GM12878 (cell line): ENCODE data around the gene SLC35F3. TPM values are rescaled to one million over a fixed set of nuclear protein-coding genes. Genes with fewer than 3 reads are reported as not detected.

Experiments used
- BACH1 ChIP-seq: fragments of 450-650 bp; IDR thresholded peaks from 2 replicates; pipeline ENCODE4 v1.6.1; 2017; ENCODE audit warnings: mild to moderate bottlenecking, borderline replicate concordance
- BHLHE40 ChIP-seq, 2 experiments: fragments of 450-650 bp in 1 of 2; IDR thresholded peaks; 2 replicates each; pipeline ENCODE4 v1.6.1; 2011 to 2017; ENCODE audit warnings: low read depth in 2 of 2, borderline replicate concordance in 1 of 2, improper control_type of control experiment in 1 of 2, low read length in 1 of 2, mild to moderate bottlenecking in 1 of 2
- CHD2 ChIP-seq: IDR thresholded peaks from 2 replicates; pipeline ENCODE4 v1.6.1; 2011; ENCODE audit warnings: low read depth, low read length, improper control_type of control experiment, borderline replicate concordance
- EP300 ChIP-seq, 2 experiments: fragments of 150-350 bp in 1 of 2; IDR thresholded peaks; 2 replicates each; pipeline ENCODE4 v1.6.1; 2011 to 2012; ENCODE audit warnings: low read depth in 2 of 2, low read length in 2 of 2, borderline replicate concordance in 1 of 2, improper control_type of control experiment in 1 of 2, inconsistent platforms in 1 of 2; ENCODE audit not compliant: control insufficient read depth in 1 of 2
- GABPA ChIP-seq: IDR thresholded peaks from 2 replicates; pipeline ENCODE4 v1.6.1; 2014; ENCODE audit warnings: antibody characterized with exemption, low read depth, mild to moderate bottlenecking, inconsistent platforms
- MEF2B ChIP-seq: fragments of 450-650 bp; IDR thresholded peaks from 2 replicates; pipeline ENCODE4 v1.6.1; 2018; ENCODE audit warnings: mild to moderate bottlenecking, moderate library complexity; ENCODE audit not compliant: partially characterized antibody, poor library complexity, severe bottlenecking
- MYB ChIP-seq: fragments of 150-350 bp; IDR thresholded peaks from 2 replicates; pipeline ENCODE4 v1.6.1; 2014; ENCODE audit warnings: mild to moderate bottlenecking, low read depth, low read length, borderline replicate concordance
- NBN ChIP-seq: fragments of 450-650 bp; IDR thresholded peaks from 2 replicates; pipeline ENCODE4 v1.6.1; 2016
- NFIC ChIP-seq: IDR thresholded peaks from 2 replicates; pipeline ENCODE4 v1.6.1; 2012; ENCODE audit warnings: low read depth, mild to moderate bottlenecking, inconsistent platforms, low read length, moderate library complexity
- NFXL1 ChIP-seq: fragments of 450-650 bp; IDR thresholded peaks from 2 replicates; pipeline ENCODE4 v1.6.1; 2017; ENCODE audit warnings: antibody characterized with exemption, mild to moderate bottlenecking, borderline replicate concordance
- SUPT20H ChIP-seq: IDR thresholded peaks from 2 replicates; pipeline ENCODE4 v1.6.1; 2011; ENCODE audit warnings: low read depth, mild to moderate bottlenecking, low read length, moderate library complexity, borderline replicate concordance; ENCODE audit not compliant: control insufficient read depth
- ZNF217 ChIP-seq: fragments of 450-650 bp; IDR thresholded peaks from 2 replicates; pipeline ENCODE4 v1.6.1; 2017; ENCODE audit warnings: antibody characterized with exemption, mild to moderate bottlenecking
- polyA plus RNA-seq, 11 experiments: library from polyadenylated mRNA; depleted of rRNA in 4 of 11; unstranded in 6 of 11; stranded (reverse) in 5 of 11; fragments of >200 nt; fragmentation: Nextera tagmentation in 4 of 11; fragmentation: Illumina TruSeq in 1 of 11; extraction: Ambion mirVana in 4 of 11; extraction: Trizol in 1 of 11; gene quantifications; 1 replicate in 1 of 11; 2 replicates in 10 of 11; pipeline versions ENCODE4 v1.2.1 to v1.2.3, GENCODE V29; 2011 to 2016; ENCODE audit warnings: inconsistent platforms in 2 of 11, missing spikeins in 2 of 11, low read depth in 1 of 11
- total RNA-seq, 4 experiments: library from RNA; depleted of rRNA in 3 of 4; stranded (reverse); fragments of >200 nt in 3 of 4; fragmentation: Illumina TruSeq in 1 of 4; extraction: Trizol in 1 of 4; gene quantifications; 2 replicates each; pipeline versions ENCODE4 v1.2.1 to v1.2.3, GENCODE V29; 2013 to 2021
- TF ChIP-seq, protein P1 (sequence below): IDR thresholded peaks from 2 replicates; pipeline ENCODE4 v1.6.1; 2012; ENCODE audit warnings: low read length, inconsistent platforms
- TF ChIP-seq, protein P2 (sequence below): fragments of 450-650 bp; IDR thresholded peaks from 2 replicates; pipeline ENCODE4 v1.6.1; 2017; ENCODE audit warnings: antibody characterized with exemption, mild to moderate bottlenecking, moderate library complexity
- TF ChIP-seq, protein P3 (sequence below): fragments of 450-650 bp; IDR thresholded peaks from 2 replicates; pipeline ENCODE4 v1.6.1; 2018; ENCODE audit warnings: borderline replicate concordance, mild to moderate bottlenecking; ENCODE audit not compliant: partially characterized antibody
- TF ChIP-seq, protein P4 (sequence below): fragments of 450-650 bp; IDR thresholded peaks from 2 replicates; pipeline ENCODE4 v1.6.1; 2017; ENCODE audit warnings: borderline replicate concordance
- TF ChIP-seq, protein P5 (sequence below): IDR thresholded peaks from 2 replicates; pipeline ENCODE4 v1.6.1; 2011; ENCODE audit warnings: low read depth, low read length, improper control_type of control experiment, borderline replicate concordance

SLC35F3 gene
- total and polyA plus RNA-seq, 10 of the 15 experiments (the other 5 are each of a cell fraction or from before 2014, with no cell fraction given) = 1.0 to 8.6 (median 5.7) TPM

DNA sequence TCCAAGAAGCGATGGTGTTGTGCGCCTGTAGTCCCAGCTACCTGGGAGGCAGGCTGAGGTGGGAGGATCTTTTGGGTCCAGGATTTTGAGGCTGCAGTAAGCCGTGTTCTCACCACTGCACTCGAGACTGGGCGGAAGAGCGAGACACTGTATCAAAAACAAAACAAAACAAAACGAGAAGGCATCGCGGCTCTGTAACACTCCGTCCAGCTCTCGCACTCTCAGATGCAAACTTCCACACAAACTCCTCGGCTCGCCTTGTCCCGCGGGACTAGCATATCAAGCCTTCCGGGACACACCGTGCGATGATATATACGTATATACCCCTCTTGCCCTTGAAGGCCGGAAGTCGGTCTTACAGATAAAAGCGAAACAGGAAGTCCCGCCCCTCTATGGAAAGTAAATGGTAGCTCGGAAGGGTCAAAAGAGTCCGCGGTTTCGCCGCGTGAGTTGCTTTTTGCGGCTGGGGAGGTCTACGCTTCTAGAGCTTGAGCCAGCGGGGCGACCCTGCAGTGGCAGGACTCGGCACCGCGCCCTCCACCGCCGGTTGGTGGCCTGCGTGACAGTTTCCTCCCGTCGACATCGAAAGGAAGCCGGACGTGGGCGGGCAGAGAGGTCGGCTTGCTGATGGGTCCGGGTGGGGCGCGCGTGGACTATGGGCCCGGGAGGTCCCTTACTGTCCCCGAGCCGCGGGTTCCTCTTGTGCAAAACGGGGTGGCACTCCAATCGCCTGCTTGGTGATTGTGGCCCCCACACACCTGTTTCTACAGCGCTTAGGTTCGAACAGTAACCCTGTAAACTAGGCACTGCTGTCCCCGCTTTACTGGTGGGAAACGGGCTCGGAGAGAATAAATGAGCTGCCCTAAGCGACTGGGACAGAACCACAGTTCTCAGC lies 468.8 kb downstream of the SLC35F3 start, which contains the start of gene COA6 (continued):
- 0 out of 2 replicates have a peak, but pooled peaks have one; percentile 46 for TF ChIP-seq ZNF217
- TF ChIP-seq, protein P1, sequence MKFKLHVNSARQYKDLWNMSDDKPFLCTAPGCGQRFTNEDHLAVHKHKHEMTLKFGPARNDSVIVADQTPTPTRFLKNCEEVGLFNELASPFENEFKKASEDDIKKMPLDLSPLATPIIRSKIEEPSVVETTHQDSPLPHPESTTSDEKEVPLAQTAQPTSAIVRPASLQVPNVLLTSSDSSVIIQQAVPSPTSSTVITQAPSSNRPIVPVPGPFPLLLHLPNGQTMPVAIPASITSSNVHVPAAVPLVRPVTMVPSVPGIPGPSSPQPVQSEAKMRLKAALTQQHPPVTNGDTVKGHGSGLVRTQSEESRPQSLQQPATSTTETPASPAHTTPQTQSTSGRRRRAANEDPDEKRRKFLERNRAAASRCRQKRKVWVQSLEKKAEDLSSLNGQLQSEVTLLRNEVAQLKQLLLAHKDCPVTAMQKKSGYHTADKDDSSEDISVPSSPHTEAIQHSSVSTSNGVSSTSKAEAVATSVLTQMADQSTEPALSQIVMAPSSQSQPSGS = peak; percentile 56; the same call in 1 of the 2 replicates
- TF ChIP-seq, protein P2, sequence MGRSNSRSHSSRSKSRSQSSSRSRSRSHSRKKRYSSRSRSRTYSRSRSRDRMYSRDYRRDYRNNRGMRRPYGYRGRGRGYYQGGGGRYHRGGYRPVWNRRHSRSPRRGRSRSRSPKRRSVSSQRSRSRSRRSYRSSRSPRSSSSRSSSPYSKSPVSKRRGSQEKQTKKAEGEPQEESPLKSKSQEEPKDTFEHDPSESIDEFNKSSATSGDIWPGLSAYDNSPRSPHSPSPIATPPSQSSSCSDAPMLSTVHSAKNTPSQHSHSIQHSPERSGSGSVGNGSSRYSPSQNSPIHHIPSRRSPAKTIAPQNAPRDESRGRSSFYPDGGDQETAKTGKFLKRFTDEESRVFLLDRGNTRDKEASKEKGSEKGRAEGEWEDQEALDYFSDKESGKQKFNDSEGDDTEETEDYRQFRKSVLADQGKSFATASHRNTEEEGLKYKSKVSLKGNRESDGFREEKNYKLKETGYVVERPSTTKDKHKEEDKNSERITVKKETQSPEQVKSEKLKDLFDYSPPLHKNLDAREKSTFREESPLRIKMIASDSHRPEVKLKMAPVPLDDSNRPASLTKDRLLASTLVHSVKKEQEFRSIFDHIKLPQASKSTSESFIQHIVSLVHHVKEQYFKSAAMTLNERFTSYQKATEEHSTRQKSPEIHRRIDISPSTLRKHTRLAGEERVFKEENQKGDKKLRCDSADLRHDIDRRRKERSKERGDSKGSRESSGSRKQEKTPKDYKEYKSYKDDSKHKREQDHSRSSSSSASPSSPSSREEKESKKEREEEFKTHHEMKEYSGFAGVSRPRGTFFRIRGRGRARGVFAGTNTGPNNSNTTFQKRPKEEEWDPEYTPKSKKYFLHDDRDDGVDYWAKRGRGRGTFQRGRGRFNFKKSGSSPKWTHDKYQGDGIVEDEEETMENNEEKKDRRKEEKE = no peak
- TF ChIP-seq, protein P3, sequence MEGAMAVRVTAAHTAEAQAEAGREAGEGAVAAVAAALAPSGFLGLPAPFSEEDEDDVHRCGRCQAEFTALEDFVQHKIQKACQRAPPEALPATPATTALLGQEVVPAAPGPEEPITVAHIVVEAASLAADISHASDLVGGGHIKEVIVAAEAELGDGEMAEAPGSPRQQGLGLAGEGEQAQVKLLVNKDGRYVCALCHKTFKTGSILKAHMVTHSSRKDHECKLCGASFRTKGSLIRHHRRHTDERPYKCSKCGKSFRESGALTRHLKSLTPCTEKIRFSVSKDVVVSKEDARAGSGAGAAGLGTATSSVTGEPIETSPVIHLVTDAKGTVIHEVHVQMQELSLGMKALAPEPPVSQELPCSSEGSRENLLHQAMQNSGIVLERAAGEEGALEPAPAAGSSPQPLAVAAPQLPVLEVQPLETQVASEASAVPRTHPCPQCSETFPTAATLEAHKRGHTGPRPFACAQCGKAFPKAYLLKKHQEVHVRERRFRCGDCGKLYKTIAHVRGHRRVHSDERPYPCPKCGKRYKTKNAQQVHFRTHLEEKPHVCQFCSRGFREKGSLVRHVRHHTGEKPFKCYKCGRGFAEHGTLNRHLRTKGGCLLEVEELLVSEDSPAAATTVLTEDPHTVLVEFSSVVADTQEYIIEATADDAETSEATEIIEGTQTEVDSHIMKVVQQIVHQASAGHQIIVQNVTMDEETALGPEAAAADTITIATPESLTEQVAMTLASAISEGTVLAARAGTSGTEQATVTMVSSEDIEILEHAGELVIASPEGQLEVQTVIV = peak; percentile 66
- TF ChIP-seq SUPT20H = no peak
- TF ChIP-seq BACH1 = peak; percentile 71
- peak; percentile 65 for TF ChIP-seq CHD2
- TF ChIP-seq EP300 (IDR thresholded peaks at IDR 0.05; ENCODE audit: borderline replicate concordance in 1 of 2, control insufficient read depth in 1 of 2, low read depth in 2 of 2, low read length in 2 of 2) = 0 out of 4 replicates have a peak, but pooled peaks of 1 of the 2 experiments have one; percentile 25
- TF ChIP-seq, protein P4, sequence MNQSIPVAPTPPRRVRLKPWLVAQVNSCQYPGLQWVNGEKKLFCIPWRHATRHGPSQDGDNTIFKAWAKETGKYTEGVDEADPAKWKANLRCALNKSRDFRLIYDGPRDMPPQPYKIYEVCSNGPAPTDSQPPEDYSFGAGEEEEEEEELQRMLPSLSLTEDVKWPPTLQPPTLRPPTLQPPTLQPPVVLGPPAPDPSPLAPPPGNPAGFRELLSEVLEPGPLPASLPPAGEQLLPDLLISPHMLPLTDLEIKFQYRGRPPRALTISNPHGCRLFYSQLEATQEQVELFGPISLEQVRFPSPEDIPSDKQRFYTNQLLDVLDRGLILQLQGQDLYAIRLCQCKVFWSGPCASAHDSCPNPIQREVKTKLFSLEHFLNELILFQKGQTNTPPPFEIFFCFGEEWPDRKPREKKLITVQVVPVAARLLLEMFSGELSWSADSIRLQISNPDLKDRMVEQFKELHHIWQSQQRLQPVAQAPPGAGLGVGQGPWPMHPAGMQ = no peak
- peak; percentile 45; the same call in 1 of the 2 replicates for TF ChIP-seq MYB
- TF ChIP-seq BHLHE40 (IDR thresholded peaks at IDR 0.05; ENCODE audit: borderline replicate concordance in 1 of 2, low read depth in 2 of 2, low read length in 1 of 2) = peak; percentile 98 to 99
- peak; percentile 95 for TF ChIP-seq NBN
- peak; percentile 87 for TF ChIP-seq MEF2B
- TF ChIP-seq NFXL1 = no peak
- 0 out of 2 replicates have a peak, but pooled peaks have one; percentile 51 for TF ChIP-seq NFIC
- TF ChIP-seq, protein P5, sequence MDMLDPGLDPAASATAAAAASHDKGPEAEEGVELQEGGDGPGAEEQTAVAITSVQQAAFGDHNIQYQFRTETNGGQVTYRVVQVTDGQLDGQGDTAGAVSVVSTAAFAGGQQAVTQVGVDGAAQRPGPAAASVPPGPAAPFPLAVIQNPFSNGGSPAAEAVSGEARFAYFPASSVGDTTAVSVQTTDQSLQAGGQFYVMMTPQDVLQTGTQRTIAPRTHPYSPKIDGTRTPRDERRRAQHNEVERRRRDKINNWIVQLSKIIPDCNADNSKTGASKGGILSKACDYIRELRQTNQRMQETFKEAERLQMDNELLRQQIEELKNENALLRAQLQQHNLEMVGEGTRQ = no peak; the same call in 1 of the 2 replicates
- TF ChIP-seq GABPA = peak; percentile 98
